Sigmoid colon (tissue), 7 donors: ENCODE results near the gene SLC22A13. TPM values are rescaled to one million over a fixed set of nuclear protein-coding genes. Genes with fewer than 3 reads are reported as not detected.

Source experiments
- DNase-seq: peaks from one replicate; pipeline ENCODE4 v3.0.0-alpha.2; 2019
- H3K27ac ChIP-seq, 4 donors: fragments of 200-600 bp; sonication (generic); one replicate each; pipeline ENCODE4 v1.5.1; 2016 to 2019; ENCODE audit warnings: mild to moderate bottlenecking in 1 of 4
- H3K27me3 ChIP-seq, 3 donors: fragments of 200-600 bp; sonication (generic); one replicate each; pipeline ENCODE4 v1.5.1; 2019; ENCODE audit warnings: mild to moderate bottlenecking in 1 of 3
- H3K36me3 ChIP-seq, 4 donors: fragments of 200-600 bp; sonication (generic); one replicate each; pipeline ENCODE4 v1.5.1; 2016 to 2019
- H3K4me1 ChIP-seq, 4 donors: fragments of 200-600 bp; sonication (generic); one replicate each; pipeline ENCODE4 v1.5.1; 2017 to 2019
- H3K4me3 ChIP-seq, 4 donors: fragments of 200-600 bp; sonication (generic); one replicate each; pipeline ENCODE4 v1.5.1; 2017 to 2019; ENCODE audit warnings: mild to moderate bottlenecking in 2 of 4, moderate library complexity in 1 of 4
- H3K9me3 ChIP-seq, 4 donors: fragments of 200-600 bp in 3 of 4; sonication (generic) in 3 of 4; one replicate each; pipeline versions ENCODE4 v1.5.1 to v1.6.1; 2013 to 2019
- EP300 ChIP-seq, 4 donors: sonication (generic); formaldehyde crosslinking; IDR thresholded peaks; one replicate each; pipeline ENCODE4 v1.6.1; 2017; ENCODE audit warnings: antibody characterized with exemption in 4 of 4
- POLR2A ChIP-seq, 2 donors: fragments of 450-650 bp; IDR thresholded peaks; one replicate each; pipeline ENCODE4 v1.6.1; 2016; ENCODE audit warnings: antibody characterized with exemption in 2 of 2, mild to moderate bottlenecking in 2 of 2, moderate library complexity in 2 of 2
- POLR2AphosphoS5 ChIP-seq, 4 donors: sonication (generic); formaldehyde crosslinking; IDR thresholded peaks; one replicate each; pipeline ENCODE4 v1.6.1; 2017; ENCODE audit warnings: antibody characterized with exemption in 4 of 4
- WGBS, 2 donors: extraction: QIAGEN DNeasy Blood & Tissue Kit; methylation state at CpG; one replicate each; pipeline ENCODE4 v1.1.7; 2013; 5-methylcytosine and 5-hydroxymethylcytosine counted together
- intact Hi-C: fragments of 100-400 bp; cut with DNase I; formaldehyde crosslinking; loops from one replicate; pipeline ENCODE4 v1.15.1; 2023
- polyA plus RNA-seq, 3 donors: library from polyadenylated mRNA; stranded (reverse); fragments of 200-250 nt; gene quantifications; one replicate each; pipeline ENCODE4 v1.2.3, GENCODE V29; 2013
- total RNA-seq, 4 donors: library from RNA; depleted of rRNA; stranded (reverse); fragments of >200 nt; gene quantifications; one replicate each; pipeline ENCODE4 v1.1.0, GENCODE V29; 2016
- TF ChIP-seq, protein P1 (sequence below), 4 experiments: fragments of 450-650 bp in 3 of 4; fragments of 200-600 bp in 1 of 4; IDR thresholded peaks; one replicate each; pipeline ENCODE4 v1.5.1; 2016 to 2019; ENCODE audit warnings: antibody characterized with exemption in 4 of 4, mild to moderate bottlenecking in 3 of 4, moderate library complexity in 2 of 4
- donor health status: healthy with polysubstance abuse.
- donor health status: Bipolar disorder and iron deficiency.
- donor health status: healthy.

The SLC22A13 gene
- total and polyA plus RNA-seq, 7 donors = 0.17 to 2.1 TPM; not detected in 5

DNA sequence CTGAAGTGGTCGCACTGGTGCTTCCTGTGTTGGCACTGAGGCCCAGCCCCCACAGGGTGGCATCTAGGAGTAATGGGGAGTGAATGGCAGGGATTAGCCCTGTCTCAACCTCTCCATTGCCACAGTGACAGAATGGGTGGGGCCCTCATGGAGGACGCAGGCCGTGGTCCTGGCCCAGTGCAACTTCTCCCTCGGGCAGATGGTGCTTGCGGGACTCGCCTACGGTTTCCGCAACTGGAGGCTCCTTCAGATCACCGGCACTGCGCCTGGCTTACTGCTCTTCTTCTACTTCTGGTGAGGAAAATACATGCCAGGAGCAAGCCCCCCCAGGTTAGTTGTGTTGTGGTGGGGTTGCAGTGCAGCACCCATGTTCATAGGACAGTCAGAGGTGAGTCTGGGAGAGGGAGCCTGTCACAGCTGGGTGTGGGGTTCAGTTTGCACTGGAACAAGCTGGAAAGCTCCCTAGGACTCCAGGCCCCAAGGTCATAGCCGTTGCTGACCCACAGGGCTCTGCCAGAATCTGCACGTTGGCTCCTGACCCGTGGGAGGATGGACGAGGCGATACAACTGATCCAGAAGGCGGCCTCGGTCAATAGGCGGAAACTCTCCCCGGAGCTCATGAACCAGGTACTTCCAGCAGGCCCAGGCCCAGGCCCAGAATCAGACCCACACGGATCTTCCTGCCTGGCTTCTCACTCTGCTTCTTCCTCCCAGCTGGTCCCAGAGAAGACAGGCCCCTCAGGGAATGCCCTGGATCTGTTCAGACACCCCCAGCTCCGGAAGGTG is 9.4 kb downstream of the SLC22A13 start:
- 95 to 96% methylated on average over 21 of the region's 21 CpGs for WGBS, 2 donors
- DNase-seq = no peak
- H3K4me3 ChIP-seq = no peak overlapping the region
- TF ChIP-seq, protein P1, sequence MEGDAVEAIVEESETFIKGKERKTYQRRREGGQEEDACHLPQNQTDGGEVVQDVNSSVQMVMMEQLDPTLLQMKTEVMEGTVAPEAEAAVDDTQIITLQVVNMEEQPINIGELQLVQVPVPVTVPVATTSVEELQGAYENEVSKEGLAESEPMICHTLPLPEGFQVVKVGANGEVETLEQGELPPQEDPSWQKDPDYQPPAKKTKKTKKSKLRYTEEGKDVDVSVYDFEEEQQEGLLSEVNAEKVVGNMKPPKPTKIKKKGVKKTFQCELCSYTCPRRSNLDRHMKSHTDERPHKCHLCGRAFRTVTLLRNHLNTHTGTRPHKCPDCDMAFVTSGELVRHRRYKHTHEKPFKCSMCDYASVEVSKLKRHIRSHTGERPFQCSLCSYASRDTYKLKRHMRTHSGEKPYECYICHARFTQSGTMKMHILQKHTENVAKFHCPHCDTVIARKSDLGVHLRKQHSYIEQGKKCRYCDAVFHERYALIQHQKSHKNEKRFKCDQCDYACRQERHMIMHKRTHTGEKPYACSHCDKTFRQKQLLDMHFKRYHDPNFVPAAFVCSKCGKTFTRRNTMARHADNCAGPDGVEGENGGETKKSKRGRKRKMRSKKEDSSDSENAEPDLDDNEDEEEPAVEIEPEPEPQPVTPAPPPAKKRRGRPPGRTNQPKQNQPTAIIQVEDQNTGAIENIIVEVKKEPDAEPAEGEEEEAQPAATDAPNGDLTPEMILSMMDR (IDR thresholded peaks at IDR 0.05) = no peak
- TF ChIP-seq POLR2AphosphoS5 (IDR thresholded peaks at IDR 0.05) (no peak), EP300 (IDR thresholded peaks at IDR 0.05) (no peak)
- H3K27me3 ChIP-seq = no peaks in the 10 kb centered on the region
- H3K4me1 ChIP-seq = no peaks in the 10 kb centered on the region
- H3K9me3 ChIP-seq = no peaks in the 10 kb centered on the region
- no peak overlapping the region for H3K27ac ChIP-seq
- intact Hi-C loops = no loop called here
- H3K36me3 ChIP-seq = no peaks in the 10 kb centered on the region

DNA sequence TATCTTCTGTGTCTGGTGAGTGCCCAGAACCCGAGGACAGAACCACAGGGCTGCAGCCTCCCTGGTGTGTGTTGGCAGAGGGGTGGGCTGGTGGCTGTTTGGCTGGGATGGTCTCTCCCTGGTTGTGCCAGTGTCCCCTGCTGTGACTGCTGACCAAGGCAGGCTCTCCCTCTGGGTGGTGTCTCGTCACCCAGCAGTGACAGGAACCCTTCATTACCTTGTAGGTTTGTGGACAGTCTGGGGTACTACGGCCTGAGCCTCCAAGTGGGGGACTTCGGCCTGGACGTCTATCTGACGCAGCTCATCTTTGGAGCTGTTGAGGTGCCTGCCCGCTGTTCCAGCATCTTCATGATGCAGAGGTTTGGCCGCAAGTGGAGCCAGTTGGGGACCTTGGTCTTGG is 10.0 kb downstream of the SLC22A13 start:
- Histone ChIP-seq H3K27ac (no peak overlapping the region), H3K4me1 (no peaks in the 10 kb centered on the region), H3K9me3 (no peaks in the 10 kb centered on the region), H3K4me3 (no peak overlapping the region), H3K27me3 (no peaks in the 10 kb centered on the region), H3K36me3 (no peaks in the 10 kb centered on the region)
- no peak for DNase-seq
- intact Hi-C loops = no loop called here
- TF ChIP-seq, protein P1 (IDR thresholded peaks at IDR 0.05) = no peak
- TF ChIP-seq POLR2AphosphoS5 (IDR thresholded peaks at IDR 0.05) (no peak), POLR2A (IDR thresholded peaks at IDR 0.05) (no peak), EP300 (IDR thresholded peaks at IDR 0.05) (no peak)
- 94 to 97% methylated on average over 8 of the region's 8 CpGs for WGBS, 2 donors

DNA sequence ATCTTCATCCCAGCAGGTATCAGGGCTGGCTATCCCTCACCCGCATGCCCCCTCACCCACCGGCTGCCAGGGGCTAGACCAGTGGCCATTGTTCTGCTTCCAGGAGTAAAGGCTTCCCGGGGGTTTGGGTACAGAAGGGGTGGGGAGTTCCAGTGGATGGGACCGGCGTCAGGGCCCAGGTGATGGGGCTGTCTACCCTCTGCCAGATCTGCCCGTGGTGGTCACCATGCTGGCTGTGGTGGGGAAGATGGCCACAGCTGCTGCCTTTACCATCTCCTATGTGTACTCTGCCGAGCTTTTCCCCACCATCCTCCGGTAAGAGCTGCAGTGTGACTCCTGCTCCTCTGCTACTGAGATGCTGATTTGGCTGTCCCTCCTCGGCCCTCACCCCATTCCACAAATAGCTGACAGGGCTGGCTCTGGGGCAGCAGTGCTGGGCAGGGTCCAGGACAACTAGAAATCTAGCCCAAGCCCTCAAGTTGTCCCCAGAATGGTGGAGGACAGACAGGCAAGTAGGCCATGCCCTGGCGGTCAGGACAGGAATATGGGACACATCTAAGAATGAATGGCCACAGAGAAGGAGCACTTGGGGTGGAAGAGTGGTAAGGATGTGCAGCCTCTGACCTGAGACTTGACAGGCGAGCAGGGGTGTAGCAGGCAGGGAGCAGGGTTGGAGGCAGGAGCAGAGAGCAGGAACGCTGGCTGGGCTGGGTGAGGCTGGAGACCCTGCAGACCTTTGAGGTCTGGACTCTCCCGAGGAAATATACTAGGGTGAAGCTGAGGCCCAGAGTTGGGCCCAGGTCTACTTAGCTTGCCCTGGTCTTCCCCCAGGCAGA is 10.7 kb downstream of the SLC22A13 start:
- Histone ChIP-seq H3K4me3 (no peak overlapping the region), H3K27ac (no peak overlapping the region), H3K36me3 (no peaks in the 10 kb centered on the region), H3K4me1 (no peaks in the 10 kb centered on the region), H3K9me3 (no peaks in the 10 kb centered on the region), H3K27me3 (no peaks in the 10 kb centered on the region)
- intact Hi-C loops = no loop called here
- TF ChIP-seq, protein P1 (IDR thresholded peaks at IDR 0.05) = no peak
- TF ChIP-seq POLR2A (IDR thresholded peaks at IDR 0.05) (no peak), POLR2AphosphoS5 (IDR thresholded peaks at IDR 0.05) (no peak), EP300 (IDR thresholded peaks at IDR 0.05) (no peak)
- no peak for DNase-seq
- 93 to 94% methylated on average over 13 of the region's 13 CpGs for WGBS, 2 donors

DNA sequence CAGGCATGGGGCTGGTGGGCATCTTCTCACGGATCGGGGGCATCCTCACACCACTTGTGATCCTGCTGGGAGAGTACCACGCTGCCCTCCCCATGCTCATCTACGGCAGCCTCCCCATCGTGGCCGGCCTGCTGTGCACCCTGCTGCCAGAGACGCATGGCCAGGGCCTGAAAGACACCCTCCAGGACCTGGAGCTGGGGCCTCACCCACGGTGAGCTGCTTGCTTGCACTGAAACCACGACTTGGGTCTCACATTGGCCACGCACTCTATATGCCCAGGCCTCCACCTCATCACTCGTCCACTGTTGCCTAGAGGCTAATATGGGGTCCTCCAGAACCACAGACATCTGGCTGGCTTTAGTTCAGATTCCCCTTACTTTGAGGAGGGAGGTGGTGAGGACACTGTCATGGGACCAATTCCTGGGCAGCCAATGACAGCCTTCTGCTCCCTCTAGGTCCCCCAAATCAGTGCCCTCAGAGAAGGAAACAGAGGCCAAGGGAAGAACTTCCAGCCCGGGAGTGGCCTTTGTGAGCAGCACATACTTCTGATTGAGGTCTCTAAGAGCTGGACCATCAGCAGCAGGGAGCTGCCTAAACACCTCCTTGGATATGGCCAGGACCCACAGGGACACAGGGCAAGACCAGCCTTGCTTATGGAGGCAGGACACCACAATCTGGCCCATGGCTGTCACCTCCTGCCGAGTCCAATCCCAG is 11.5 kb downstream of the SLC22A13 start:
- DNase-seq = no peak
- no peak overlapping the region for H3K27ac ChIP-seq
- intact Hi-C loops = no loop called here
- H3K4me3 ChIP-seq = no peak overlapping the region
- WGBS, 2 donors = 95 to 96% methylated on average over 13 of the region's 13 CpGs
- H3K9me3 ChIP-seq = no peaks in the 10 kb centered on the region
- H3K4me1 ChIP-seq = no peaks in the 10 kb centered on the region
- no peak for TF ChIP-seq POLR2AphosphoS5 (IDR thresholded peaks at IDR 0.05)
- TF ChIP-seq, protein P1 (IDR thresholded peaks at IDR 0.05) = no peak
- H3K36me3 ChIP-seq = no peaks in the 10 kb centered on the region
- H3K27me3 ChIP-seq = no peaks in the 10 kb centered on the region
